HTERT RPE-1 (cell line): ENCODE results near the gene SMIM21.

Experiments used
- in situ Hi-C: fragments of 300-500 bp; cut with MboI; formaldehyde crosslinking; loops from 4 replicates; pipeline ENCODE4 v1.14.3; 2020; ENCODE audit warnings: low sequenced_read_pairs

Gene SMIM21

GRCh38 chr18:75378376-75379315 lies 48.9 kb downstream of the SMIM21 start:
- in situ Hi-C loops, result no loop called here

DNA sequence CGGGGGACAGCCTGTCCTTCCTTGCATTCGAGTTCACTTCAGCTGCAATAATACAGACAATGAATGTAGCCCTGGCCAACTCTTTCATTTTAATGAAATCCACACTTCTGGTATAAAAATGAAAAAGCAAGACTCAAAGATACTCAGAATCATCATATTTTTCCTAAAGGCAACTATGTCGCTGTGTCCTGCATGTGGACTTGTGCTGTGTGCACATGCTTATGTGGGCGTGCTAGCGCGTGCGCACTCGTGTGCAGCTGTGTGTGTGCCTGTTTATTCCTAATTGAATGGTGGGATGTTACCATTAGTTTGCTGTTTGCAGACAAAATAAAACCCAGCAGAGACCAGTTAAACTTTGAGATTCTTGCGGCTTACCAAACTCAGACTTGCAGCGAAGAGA lies 49.6 kb downstream of the SMIM21 start:
- in situ Hi-C loops, result no loop called here

GRCh38 chr18:75377258-75377657 lies 50.2 kb downstream of the SMIM21 start:
- in situ Hi-C loops, result no loop called here

- in situ Hi-C loops, result no loop called here
Measured at GRCh38 chr18:75376004-75376403, 51.5 kb downstream of the SMIM21 start.

GRCh38 chr18:75375341-75375740 lies 52.2 kb downstream of the SMIM21 start:
- in situ Hi-C loops, result no loop called here

DNA sequence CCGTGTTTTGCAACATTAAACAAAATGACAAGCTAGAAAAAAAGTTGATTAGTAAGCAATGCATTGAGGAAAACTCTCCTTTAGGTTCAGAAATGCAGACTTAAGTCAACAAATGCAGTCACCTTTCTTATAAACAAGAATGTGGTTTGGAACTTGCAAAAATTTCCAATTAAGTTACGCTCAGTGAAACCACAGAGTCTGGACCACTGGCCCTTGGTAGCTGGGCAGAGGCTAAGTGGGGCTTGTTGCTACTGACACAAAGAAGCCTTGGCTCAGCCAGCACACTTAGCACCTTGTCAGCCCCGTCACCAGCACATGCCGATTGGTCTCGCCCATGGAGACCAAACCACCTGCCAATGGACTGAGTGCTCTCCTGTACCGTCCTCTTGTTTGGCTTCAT lies 53.0 kb downstream of the SMIM21 start:
- in situ Hi-C loops, result no loop called here

GRCh38 chr18:75369026-75369721 lies 58.3 kb downstream of the SMIM21 start:
- in situ Hi-C loops, result no loop called here

DNA sequence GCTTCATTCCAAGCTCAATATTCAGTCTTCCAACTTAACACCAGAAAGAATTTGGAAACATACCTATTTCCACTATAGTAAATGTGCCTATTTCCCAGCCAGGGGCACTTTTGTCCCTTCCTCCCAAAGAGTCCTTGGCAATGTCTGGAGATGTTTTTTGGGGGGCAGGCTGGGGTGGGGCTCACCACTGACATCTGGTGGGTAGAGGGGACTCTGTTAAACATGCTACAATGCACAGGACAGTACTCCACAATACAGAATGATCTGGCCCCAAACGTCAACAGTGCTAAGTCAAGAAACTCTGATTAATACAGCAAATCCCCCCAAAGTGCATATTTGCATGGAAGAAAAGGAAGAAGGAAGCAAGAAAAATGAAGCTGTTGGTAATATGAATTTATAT lies 61.7 kb downstream of the SMIM21 start:
- in situ Hi-C loops, result no loop called here

- in situ Hi-C loops, result no loop called here
Measured at GRCh38 chr18:75365254-75365629, 62.3 kb downstream of the SMIM21 start.

DNA sequence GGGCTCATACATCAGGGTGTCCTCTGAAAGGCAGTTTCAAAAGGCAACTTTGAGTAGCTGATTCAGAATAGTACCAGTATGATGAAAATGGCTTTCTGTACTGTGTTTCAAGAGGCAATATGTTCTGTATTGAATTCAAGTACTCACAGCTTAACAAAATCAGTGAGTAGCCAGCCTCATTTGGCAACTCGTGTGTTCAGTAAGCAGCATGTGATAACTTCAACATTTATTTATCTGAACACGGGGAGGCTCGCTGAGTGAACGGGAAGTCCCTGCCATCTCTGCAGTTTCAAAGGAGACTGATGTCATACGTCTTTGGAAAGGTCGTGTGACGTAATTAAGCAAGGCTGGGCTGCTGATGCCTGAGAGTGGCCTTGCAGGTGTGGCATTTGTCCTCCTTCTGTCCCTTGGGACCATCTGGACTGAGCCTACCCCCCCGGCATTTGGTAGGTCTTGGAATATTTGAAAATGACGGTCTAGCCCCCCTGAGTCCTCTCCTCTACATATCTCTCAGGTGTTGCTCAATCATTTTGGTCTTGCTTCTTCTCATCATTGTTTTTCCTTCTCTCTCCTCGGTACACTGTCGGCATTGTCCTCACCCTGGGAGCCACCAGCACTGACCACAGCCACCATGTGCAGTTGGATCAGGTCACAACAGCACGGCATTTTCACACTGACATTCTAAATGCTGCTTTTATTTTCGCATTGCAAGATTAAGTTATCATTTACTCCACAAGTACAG lies 62.8 kb downstream of the SMIM21 start:
- in situ Hi-C loops, result no loop called here

DNA sequence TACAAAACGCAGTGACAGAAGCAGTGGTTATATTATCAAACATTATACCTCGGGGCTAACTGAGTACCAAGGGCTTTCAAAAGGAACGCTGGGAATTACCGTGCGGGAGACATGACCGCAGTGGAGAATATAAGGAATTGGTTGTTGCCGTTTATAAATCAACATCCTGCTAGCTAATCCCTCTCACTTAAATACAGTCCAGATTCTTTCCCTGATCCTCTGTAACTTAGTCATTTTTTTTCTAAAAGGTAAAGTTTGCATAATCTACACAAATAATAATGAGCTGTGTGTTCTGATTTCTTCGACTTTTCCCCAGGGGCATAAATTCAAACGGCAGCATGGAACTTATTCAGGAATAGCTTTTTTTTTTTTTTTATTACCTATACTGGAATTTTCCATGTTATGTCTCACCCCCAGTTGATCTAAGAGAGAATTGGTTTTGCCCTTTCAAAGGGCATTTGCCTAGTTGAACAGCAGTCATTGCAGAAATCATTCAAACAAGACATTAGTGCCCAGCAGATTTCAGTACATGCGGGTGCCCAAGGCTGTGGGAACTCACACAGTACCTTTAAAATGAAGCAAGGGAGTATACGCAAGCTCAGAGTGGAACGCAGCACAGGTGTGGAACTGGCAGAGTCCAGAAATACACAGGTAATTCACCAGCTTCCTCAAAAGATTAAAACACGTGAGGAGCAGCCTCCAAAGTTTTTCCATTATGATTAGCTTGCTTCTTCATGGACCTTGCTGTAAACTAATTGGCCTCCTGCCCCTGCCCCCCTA lies 63.9 kb downstream of the SMIM21 start:
- in situ Hi-C loops, result no loop called here

GRCh38 chr18:75362435-75362834 lies 65.1 kb downstream of the SMIM21 start:
- in situ Hi-C loops, result no loop called here

GRCh38 chr18:75360941-75361340 lies 66.6 kb downstream of the SMIM21 start:
- in situ Hi-C loops, result no loop called here

DNA sequence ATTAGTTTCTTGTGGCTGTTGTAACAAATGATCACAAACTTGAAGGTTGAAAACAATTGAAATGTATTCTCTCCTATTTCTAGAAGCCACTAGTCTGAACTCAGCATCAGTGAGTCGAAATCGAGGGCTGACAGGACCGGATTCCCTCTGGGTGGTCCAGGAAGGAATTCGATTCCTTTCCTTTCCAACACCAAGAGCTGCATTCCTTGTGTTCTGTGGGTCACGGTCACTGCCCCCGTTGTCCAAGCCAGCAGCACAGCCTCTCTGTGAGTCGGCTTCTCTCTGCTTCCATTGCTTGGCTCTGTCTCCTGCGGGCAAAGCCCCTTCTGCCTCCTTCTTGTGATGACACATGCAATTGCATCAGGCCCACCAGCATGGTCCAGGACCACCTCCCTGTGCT lies 67.3 kb downstream of the SMIM21 start:
- in situ Hi-C loops, result no loop called here
